ENCODE results near the gene CAPN14. TPM values are rescaled to one million over a fixed set of nuclear protein-coding genes. Genes with fewer than 3 reads are reported as not detected.

Gene CAPN14
- total RNA-seq, 1 donor from 2014 or later, result not detected

DNA sequence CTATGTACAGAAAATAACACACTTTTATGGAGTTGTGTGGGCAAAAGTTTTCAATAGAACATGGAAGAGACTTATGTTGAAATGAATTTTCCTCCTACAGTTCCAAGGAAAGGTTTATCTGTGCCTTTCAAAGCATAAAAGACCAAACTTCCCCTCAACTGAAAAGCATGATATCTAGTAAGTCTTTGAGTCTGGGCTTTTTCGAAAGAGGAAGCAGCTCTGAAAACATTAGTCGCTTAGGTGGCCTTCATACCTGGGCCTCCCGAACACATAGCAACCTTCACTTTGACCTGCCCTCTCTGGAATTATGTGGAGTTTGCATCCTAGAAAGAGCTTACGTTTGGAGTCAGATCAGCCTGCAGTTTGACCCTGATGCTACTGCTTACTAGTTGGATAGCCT, 4.8 kb upstream of the CAPN14 start:
- intact Hi-C loops (cut with DNase I), result no loop called here
- TF ChIP-seq, protein P1, sequence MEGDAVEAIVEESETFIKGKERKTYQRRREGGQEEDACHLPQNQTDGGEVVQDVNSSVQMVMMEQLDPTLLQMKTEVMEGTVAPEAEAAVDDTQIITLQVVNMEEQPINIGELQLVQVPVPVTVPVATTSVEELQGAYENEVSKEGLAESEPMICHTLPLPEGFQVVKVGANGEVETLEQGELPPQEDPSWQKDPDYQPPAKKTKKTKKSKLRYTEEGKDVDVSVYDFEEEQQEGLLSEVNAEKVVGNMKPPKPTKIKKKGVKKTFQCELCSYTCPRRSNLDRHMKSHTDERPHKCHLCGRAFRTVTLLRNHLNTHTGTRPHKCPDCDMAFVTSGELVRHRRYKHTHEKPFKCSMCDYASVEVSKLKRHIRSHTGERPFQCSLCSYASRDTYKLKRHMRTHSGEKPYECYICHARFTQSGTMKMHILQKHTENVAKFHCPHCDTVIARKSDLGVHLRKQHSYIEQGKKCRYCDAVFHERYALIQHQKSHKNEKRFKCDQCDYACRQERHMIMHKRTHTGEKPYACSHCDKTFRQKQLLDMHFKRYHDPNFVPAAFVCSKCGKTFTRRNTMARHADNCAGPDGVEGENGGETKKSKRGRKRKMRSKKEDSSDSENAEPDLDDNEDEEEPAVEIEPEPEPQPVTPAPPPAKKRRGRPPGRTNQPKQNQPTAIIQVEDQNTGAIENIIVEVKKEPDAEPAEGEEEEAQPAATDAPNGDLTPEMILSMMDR (IDR thresholded peaks at IDR 0.05), result no peak
- H3K36me3 ChIP-seq, result no peaks in the 10 kb centered on the region

DNA sequence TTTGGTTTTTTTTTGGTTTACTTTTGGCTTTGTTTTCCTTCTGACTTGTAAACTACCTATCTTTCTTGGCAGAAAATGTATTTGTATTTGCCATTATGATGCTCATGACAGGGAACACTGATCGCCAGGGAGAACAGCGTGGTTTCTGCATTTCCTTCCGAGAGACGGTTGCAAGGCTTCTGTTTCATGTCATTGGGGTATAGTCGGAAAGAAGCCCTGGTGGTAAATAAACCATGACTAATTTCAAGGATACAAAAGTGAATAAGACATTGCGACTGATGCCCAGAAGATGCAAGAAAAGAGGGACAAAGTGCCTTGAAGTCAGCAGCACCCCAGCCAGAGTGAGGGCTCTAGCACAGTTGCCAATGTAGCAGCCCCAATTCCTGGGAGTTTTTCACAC, 4.2 kb upstream of the CAPN14 start:
- Histone ChIP-seq H3K36me3 (no peaks in the 10 kb centered on the region), H3K27me3 (no peaks in the 10 kb centered on the region), H3K9me3 (no peaks in the 10 kb centered on the region), H3K4me3 (no peak overlapping the region), H3K4me1 (no peaks in the 10 kb centered on the region), H3K27ac (no peak overlapping the region)
- DNase-seq (ENCODE audit: low spot score in 2 of 2), result no peak
- TF ChIP-seq, protein P1 (IDR thresholded peaks at IDR 0.05), result no peak
- intact Hi-C loops (cut with DNase I), result no loop called here

More for the DNA sequence above, 4.8 kb upstream of the CAPN14 start:
- H3K9me3 ChIP-seq, result no peaks in the 10 kb centered on the region
- no peak for DNase-seq (ENCODE audit: low spot score in 2 of 2)
- H3K27me3 ChIP-seq, result no peaks in the 10 kb centered on the region
- no peaks in the 10 kb centered on the region for H3K4me1 ChIP-seq
- no peak overlapping the region for H3K27ac ChIP-seq
- no peak overlapping the region for H3K4me3 ChIP-seq

DNA sequence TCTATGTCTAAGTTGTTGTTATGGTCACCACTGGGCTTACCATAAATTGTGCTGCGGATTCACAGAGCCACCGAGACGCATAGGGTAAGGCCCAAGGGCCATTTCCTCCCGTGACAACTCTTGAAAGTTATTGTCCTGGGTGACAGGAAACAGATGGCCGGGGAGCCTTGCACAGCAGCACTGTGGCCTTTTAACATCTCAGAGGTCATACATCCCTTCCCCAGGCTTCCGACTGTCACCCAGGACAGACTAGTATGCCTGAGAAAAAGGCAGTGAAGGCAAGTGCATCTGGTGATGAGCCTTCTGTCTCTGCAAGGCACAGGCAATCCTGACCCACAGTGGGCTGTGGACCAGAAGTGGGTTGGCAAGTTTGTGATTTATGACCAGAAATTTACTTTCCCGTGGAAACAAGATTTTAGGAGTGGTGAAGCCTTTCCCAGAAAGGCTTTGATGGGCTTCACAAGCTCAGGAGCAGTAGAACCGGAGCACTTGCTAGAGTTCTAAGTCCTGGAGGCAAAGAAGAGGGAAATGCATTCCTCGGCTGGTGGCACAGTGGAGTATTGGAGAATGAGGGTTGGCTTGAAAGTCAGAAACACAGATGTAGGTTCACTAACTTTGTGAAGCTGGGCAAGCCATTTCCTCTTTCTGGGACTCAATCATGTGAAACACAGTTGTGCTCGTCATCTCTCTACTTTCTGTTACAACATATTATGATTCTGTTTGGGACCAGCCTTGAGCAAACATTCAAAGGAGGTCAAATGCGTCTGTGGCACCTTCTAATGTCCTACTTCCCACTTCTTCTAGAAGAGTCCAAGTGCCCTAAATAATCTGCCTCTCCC, 2.0 kb upstream of the CAPN14 start:
- H3K4me3 ChIP-seq, result no peak overlapping the region
- no peak overlapping the region for H3K27ac ChIP-seq
- no peaks in the 10 kb centered on the region for H3K27me3 ChIP-seq
- no peaks in the 10 kb centered on the region for H3K9me3 ChIP-seq
- H3K36me3 ChIP-seq, result no peaks in the 10 kb centered on the region
- no peak for DNase-seq (ENCODE audit: low spot score in 2 of 2)
- intact Hi-C loops (cut with DNase I), result no loop called here
- no peaks in the 10 kb centered on the region for H3K4me1 ChIP-seq
- TF ChIP-seq, protein P1 (IDR thresholded peaks at IDR 0.05), result no peak

DNA sequence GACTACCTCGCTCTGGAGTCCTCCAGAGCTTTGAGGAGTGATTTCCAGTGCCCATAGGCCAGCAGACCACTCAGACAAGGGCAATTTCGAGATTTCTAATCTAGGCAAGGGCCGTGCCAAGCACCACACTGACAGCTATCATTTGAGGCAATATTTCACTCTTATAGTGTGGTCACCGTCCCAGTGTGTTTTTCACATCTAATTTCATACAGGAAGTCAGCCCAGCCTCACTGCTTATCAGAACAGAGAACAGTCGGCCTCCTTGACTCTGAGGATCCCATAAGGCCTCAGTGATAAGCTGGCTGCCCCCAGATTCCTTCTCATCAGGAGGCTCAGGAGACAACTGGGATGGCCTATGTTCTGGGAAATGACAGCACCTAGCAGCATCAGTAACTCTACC, 581 bp downstream of the CAPN14 start:
- H3K9me3 ChIP-seq, result no peaks in the 10 kb centered on the region
- TF ChIP-seq, protein P1 (IDR thresholded peaks at IDR 0.05), result no peak
- no peak overlapping the region for H3K27ac ChIP-seq
- no peaks in the 10 kb centered on the region for H3K4me1 ChIP-seq
- intact Hi-C loops (cut with DNase I), result no loop called here
- no peaks in the 10 kb centered on the region for H3K36me3 ChIP-seq
- H3K4me3 ChIP-seq, result no peak overlapping the region
- H3K27me3 ChIP-seq, result no peaks in the 10 kb centered on the region
- DNase-seq (ENCODE audit: low spot score in 2 of 2), result no peak

DNA sequence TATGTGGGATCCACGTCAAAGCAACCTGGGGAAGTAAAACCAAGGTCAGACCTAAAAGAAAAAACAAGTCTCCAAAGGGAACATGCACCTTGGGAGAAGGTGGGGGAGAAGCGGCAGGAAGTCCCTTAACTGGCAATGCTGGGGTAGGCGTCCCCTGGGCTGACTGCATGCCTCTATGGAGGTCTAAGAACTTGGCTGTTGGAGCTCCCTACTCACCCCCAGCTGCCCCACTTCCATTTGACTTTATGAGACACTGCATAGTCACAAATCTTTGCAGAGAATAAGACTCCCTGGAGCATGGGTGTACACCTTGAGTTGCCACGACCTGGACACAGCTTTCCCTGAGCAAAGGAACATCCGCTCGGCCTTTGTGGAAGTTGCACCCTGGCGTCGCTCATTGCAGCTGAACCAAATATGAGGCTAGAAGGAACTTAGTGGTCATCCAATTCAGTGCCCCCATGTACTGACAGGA, 2.8 kb downstream of the CAPN14 start:
- TF ChIP-seq, protein P1 (IDR thresholded peaks at IDR 0.05), result no peak
- intact Hi-C loops (cut with DNase I), result no loop called here
- Histone ChIP-seq H3K4me1 (no peaks in the 10 kb centered on the region), H3K36me3 (no peaks in the 10 kb centered on the region), H3K9me3 (no peaks in the 10 kb centered on the region), H3K27ac (no peak overlapping the region), H3K4me3 (no peak overlapping the region), H3K27me3 (no peaks in the 10 kb centered on the region)
- DNase-seq (ENCODE audit: low spot score in 2 of 2), result no peak

Measured in ascending aorta (tissue), 2 donors.